ENCODE measurements around the gene OR9K2. TPM values are rescaled to one million over a fixed set of nuclear protein-coding genes. Genes with fewer than 3 reads are reported as not detected.
"Not testable (repeated sequence)": the region's sequence is repeated elsewhere in the genome, so short reads cannot be mapped to it uniquely, and the experiment has no call there.

Gene OR9K2
- total RNA-seq, 1 experiment from 2014 or later = not detected

DNA sequence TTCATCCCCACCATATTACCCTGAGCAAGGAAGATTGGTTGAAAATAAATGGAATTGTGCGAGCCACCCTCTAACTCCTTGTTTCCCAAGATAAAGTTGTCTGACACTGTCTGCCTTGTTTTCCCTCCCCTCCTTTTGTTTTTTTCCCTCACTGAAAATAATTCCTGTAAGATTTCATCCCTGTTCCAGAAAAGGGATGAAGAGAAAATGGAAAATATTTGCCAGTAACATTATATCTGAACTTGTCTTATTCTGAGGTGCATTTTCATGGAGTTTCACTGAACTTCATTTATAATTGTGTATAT is 17.3 kb downstream of the OR9K2 start:
- Histone ChIP-seq H4K20me1 (ENCODE audit: insufficient read depth) (no peaks in the 10 kb centered on the region), H3K27ac (ENCODE audit: low read depth, low read length) (no peak overlapping the region), H3K4me1 (ENCODE audit: control insufficient read depth in 1 of 2, insufficient read depth in 2 of 2, low read length in 2 of 2) (no peaks in the 10 kb centered on the region), H3K9me3 (ENCODE audit: control insufficient read depth in 1 of 2, insufficient read depth in 1 of 2, low read depth in 1 of 2, low read length in 2 of 2) (no peaks in the 10 kb centered on the region), H3K9ac (ENCODE audit: low read length) (no peak overlapping the region), H3K4me3 (replicated peaks in 1 of 2; ENCODE audit: low read depth in 1 of 2, low read length in 2 of 2) (no peak overlapping the region), H3K27me3 (ENCODE audit: insufficient read depth, low read length) (peaks cover 2% of the 10 kb centered on the region; the same call in 1 of the 2 replicates), H2AFZ (ENCODE audit: low read depth, low read length, poor library complexity, severe bottlenecking) (no peak overlapping the region), H3K4me2 (ENCODE audit: low read length) (no peak overlapping the region), H3K79me2 (ENCODE audit: insufficient read depth, low read length) (no peaks in the 10 kb centered on the region), H3K9me2 (ENCODE audit: insufficient read depth) (no peaks in the 10 kb centered on the region), H3K36me3 (ENCODE audit: control insufficient read depth in 1 of 2, insufficient read depth in 2 of 2, low read length in 2 of 2) (no peaks in the 10 kb centered on the region)
- TF ChIP-seq, protein P1, sequence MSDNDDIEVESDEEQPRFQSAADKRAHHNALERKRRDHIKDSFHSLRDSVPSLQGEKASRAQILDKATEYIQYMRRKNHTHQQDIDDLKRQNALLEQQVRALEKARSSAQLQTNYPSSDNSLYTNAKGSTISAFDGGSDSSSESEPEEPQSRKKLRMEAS (IDR thresholded peaks at IDR 0.05) = no peak
- TF ChIP-seq CBX3 (IDR thresholded peaks at IDR 0.05; ENCODE audit: low read depth) (no peak), JUND (IDR thresholded peaks at IDR 0.05) (no peak), FOSL1 (IDR thresholded peaks at IDR 0.05; ENCODE audit: low read depth) (no peak)
- TF ChIP-seq, protein P2, sequence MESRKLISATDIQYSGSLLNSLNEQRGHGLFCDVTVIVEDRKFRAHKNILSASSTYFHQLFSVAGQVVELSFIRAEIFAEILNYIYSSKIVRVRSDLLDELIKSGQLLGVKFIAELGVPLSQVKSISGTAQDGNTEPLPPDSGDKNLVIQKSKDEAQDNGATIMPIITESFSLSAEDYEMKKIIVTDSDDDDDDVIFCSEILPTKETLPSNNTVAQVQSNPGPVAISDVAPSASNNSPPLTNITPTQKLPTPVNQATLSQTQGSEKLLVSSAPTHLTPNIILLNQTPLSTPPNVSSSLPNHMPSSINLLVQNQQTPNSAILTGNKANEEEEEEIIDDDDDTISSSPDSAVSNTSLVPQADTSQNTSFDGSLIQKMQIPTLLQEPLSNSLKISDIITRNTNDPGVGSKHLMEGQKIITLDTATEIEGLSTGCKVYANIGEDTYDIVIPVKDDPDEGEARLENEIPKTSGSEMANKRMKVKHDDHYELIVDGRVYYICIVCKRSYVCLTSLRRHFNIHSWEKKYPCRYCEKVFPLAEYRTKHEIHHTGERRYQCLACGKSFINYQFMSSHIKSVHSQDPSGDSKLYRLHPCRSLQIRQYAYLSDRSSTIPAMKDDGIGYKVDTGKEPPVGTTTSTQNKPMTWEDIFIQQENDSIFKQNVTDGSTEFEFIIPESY (IDR thresholded peaks at IDR 0.05; ENCODE audit: extremely low read depth, insufficient replicate concordance, low read length) = no peak
- ChIA-PET CTCF (no interaction called here), RAD21 (ENCODE audit: low non-redundant PET in 1 of 2, low total read pairs in 2 of 2, uncharacterized antibody in 2 of 2, unreplicated experiment in 2 of 2) (no interaction called here), POLR2A (no interaction called here)
- BruUV-seq (replicated peaks) = no TSS peak
- DNase-seq (ENCODE audit: low read depth, low spot score) = no peak
- intact Hi-C loops (cut with micrococcal nuclease) = loop anchor here (1.0 to 5.0 kb wide), 2 partner anchors 71 to 150 kb away; no protein-coding TSS in a partner anchor
- ATAC-seq = no peak

DNA sequence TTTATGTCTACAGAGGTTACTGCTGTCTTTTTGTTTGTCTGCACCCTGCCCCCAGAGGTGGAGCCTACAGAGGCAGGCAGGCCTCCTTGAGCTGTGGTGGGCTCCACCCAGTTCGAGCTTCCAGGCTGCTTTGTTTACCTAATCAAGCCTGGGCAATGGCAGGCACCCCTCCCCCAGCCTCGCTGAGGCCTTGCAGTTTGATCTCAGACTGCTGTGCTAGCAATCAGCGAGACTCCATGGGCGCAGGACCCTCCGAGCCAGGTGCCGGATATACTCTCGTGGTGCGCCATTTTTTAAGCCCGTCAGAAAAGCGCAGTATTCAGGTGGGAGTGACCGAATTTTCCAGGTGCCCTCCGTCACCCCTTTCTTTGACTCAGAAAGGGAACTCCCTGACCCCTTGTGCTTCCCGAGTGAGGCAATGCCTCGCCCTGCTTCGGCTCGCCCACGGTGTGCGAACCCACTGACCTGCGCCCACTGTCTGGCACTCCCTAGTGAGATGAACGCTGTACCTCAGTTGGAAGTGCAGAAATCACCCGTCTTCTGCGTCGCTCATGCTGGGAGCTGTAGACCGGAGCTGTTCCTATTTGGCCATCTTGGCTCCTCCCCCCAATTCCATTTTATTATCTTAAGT is 40.9 kb downstream of the OR9K2 start:
- H4K20me1 ChIP-seq (ENCODE audit: insufficient read depth); H3K9me3 ChIP-seq (ENCODE audit: control insufficient read depth in 1 of 2, insufficient read depth in 1 of 2, low read depth in 1 of 2, low read length in 2 of 2); ATAC-seq; H3K4me1 ChIP-seq (ENCODE audit: control insufficient read depth in 1 of 2, insufficient read depth in 2 of 2, low read length in 2 of 2); CTCF ChIA-PET; H3K9ac ChIP-seq (ENCODE audit: low read length); H3K9me2 ChIP-seq (ENCODE audit: insufficient read depth); DNase-seq (ENCODE audit: low read depth, low spot score); POLR2A ChIA-PET; BruUV-seq (replicated peaks); H3K36me3 ChIP-seq (ENCODE audit: control insufficient read depth in 1 of 2, insufficient read depth in 2 of 2, low read length in 2 of 2); H3K27ac ChIP-seq (ENCODE audit: low read depth, low read length); H3K4me3 ChIP-seq (replicated peaks in 1 of 2; ENCODE audit: low read depth in 1 of 2, low read length in 2 of 2); intact Hi-C loops (cut with micrococcal nuclease); H3K27me3 ChIP-seq (ENCODE audit: insufficient read depth, low read length); H3K79me2 ChIP-seq (ENCODE audit: insufficient read depth, low read length); H2AFZ ChIP-seq (ENCODE audit: low read depth, low read length, poor library complexity, severe bottlenecking); H3K4me2 ChIP-seq (ENCODE audit: low read length); RAD21 ChIA-PET (ENCODE audit: low non-redundant PET in 1 of 2, low total read pairs in 2 of 2, uncharacterized antibody in 2 of 2, unreplicated experiment in 2 of 2): not testable (repeated sequence)

Data from HCT116 (cell line).